SH-SY5Y (cell line): ENCODE data around the gene SCN3B.

Experiments used
- GATA2 ChIP-seq: IDR thresholded peaks from 2 replicates; pipeline ENCODE4 v1.6.1; 2011; ENCODE audit warnings: mild to moderate bottlenecking, low read depth, low read length
- GATA3 ChIP-seq: IDR thresholded peaks from 2 replicates; pipeline ENCODE4 v1.6.1; 2011; ENCODE audit warnings: low read depth, mild to moderate bottlenecking, low read length, moderate library complexity

GRCh38 chr11:123702696-123703095, 48.3 kb upstream of the SCN3B start:
- TF ChIP-seq GATA3 (no peak), GATA2 (no peak)
